Activated CD8-positive, alpha-beta memory T cell treated with anti-CD3 and anti-CD28 coated beads, Interleukin-2, amount 10 ng/mL, durations not matched to agents 7 days and 5 days (primary cell): ENCODE data around the gene PTPRN2. TPM values are rescaled to one million over a fixed set of nuclear protein-coding genes. Genes with fewer than 3 reads are reported as not detected.

ENCODE experiments used
- ATAC-seq: fragments of 150-1000 bp; cut with Tn5 transposase; one replicate; pipeline ENCODE4 v1.10.0; 2021; ENCODE audit warnings: moderate library complexity
- CTCF ChIA-PET: fragments of 350-600 bp; sonication (Branson Sonifier 250); formaldehyde crosslinking; loops from one replicate; lab custom pipeline; 2021; ENCODE audit warnings: antibody characterized with exemption; lab: Charles Lee
- DNase-seq: peaks from one replicate; pipeline ENCODE4 v3.0.0-alpha.2; 2020
- H3K27ac Mint-ChIP-seq: one replicate; pipeline ENCODE4 v1.8.0; 2021; ENCODE audit warnings: mild to moderate bottlenecking, mixed read lengths
- H3K27me3 Mint-ChIP-seq: one replicate; pipeline ENCODE4 v1.8.0; 2021; ENCODE audit warnings: mixed read lengths
- H3K36me3 Mint-ChIP-seq: one replicate; pipeline ENCODE4 v1.8.0; 2021; ENCODE audit warnings: mild to moderate bottlenecking, mixed read lengths
- H3K4me1 Mint-ChIP-seq: one replicate; pipeline ENCODE4 v1.8.0; 2021; ENCODE audit warnings: mixed read lengths
- H3K4me3 Mint-ChIP-seq: one replicate; pipeline ENCODE4 v1.8.0; 2021; ENCODE audit warnings: mild to moderate bottlenecking, moderate library complexity, mixed read lengths
- H3K9me3 Mint-ChIP-seq: one replicate; pipeline ENCODE4 v1.8.0; 2022; ENCODE audit warnings: low read depth, mixed read lengths
- total RNA-seq, 2 experiments: library from RNA; stranded (reverse); gene quantifications; one replicate each; pipeline ENCODE4 v1.2.3, GENCODE V29; 2021

The PTPRN2 gene
- total RNA-seq, 2 experiments from 2014 or later: 3.2 to 5.7 TPM

DNA sequence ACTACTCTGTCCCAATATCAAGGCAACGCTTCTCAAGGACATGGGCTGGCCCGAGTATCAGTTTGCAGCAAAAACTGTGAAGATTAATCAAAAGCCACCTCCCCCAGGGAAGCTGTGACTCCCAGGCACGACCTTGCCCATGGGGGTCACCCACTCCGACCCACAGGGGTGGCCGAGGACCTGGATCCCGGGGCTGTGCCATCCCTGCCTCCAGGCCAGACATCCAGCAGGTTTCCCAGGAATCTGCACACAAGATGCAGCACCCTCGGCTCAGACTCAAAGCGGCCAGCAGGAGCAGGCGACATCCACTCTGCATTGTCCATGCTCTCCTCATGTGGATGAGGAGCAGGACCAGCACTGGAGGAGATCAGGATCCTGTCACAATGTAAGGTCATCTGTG lies 39.8 kb downstream of the PTPRN2 start:
- H3K36me3 Mint-ChIP-seq: no peaks in the 10 kb centered on the region
- no peak overlapping the region for H3K4me3 Mint-ChIP-seq
- CTCF ChIA-PET: no interaction called here
- no peaks in the 10 kb centered on the region for H3K9me3 Mint-ChIP-seq
- H3K4me1 Mint-ChIP-seq: no peaks in the 10 kb centered on the region
- ATAC-seq (no peak), DNase-seq (no peak)
- no peak overlapping the region for H3K27ac Mint-ChIP-seq
- no peaks in the 10 kb centered on the region for H3K27me3 Mint-ChIP-seq

DNA sequence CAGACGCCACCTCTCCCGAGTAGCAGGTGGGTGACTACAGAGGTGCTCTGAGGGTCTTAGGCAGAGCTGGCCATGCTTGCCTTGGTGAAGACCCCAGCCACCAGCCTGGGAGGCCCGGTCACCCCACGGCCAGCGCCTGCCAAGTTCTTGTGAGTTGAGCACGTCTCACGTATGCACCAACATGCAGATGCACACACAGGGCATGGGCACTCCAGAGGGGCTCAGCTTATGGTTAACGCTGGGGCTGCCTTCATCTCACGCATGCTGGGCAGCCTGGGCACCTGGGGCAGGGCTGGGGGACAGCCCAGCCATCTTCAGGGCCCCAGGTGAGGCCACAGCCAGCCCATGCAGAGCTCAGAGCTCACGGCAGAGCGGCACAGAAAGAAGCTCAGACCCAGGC lies 41.0 kb downstream of the PTPRN2 start:
- Mint-ChIP-seq H3K4me3 (no peak overlapping the region), H3K9me3 (no peaks in the 10 kb centered on the region), H3K27me3 (no peaks in the 10 kb centered on the region), H3K36me3 (no peaks in the 10 kb centered on the region), H3K4me1 (no peaks in the 10 kb centered on the region), H3K27ac (no peak overlapping the region)
- ATAC-seq: no peak
- CTCF ChIA-PET: no interaction called here
- DNase-seq: no peak

- no peak overlapping the region for H3K27ac Mint-ChIP-seq
- no peak for DNase-seq
- CTCF ChIA-PET: no interaction called here
- no peak for ATAC-seq
- H3K9me3 Mint-ChIP-seq: no peaks in the 10 kb centered on the region
- no peak overlapping the region for H3K4me3 Mint-ChIP-seq
- no peaks in the 10 kb centered on the region for H3K36me3 Mint-ChIP-seq
- H3K4me1 Mint-ChIP-seq: no peaks in the 10 kb centered on the region
- no peaks in the 10 kb centered on the region for H3K27me3 Mint-ChIP-seq
Observed at GRCh38 chr7:158546214-158546613, 41.4 kb downstream of the PTPRN2 start.

DNA sequence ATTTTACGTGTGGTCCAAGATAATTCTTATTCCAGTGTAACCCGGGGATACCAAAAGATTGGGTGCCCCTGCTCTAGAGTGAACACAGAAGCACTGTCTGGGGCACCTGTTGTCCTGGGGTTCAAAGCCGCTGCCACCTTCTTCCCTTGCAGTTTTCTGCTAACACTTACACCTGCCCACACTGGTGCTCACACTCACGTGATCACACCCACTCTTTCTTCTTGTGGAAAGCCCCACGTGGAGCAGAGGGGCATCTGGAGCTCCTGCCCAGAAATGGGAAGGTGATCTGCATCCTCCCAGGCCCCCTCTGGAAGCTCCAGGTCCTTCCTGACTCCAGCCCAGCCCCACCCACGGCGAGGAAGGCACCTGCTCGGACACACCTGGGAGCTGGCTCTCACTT lies 42.9 kb downstream of the PTPRN2 start:
- CTCF ChIA-PET: no interaction called here
- Mint-ChIP-seq H3K27me3 (no peaks in the 10 kb centered on the region), H3K36me3 (no peaks in the 10 kb centered on the region), H3K4me3 (no peak overlapping the region), H3K4me1 (no peaks in the 10 kb centered on the region), H3K9me3 (no peaks in the 10 kb centered on the region), H3K27ac (no peak overlapping the region)
- DNase-seq (no peak), ATAC-seq (no peak)

DNA sequence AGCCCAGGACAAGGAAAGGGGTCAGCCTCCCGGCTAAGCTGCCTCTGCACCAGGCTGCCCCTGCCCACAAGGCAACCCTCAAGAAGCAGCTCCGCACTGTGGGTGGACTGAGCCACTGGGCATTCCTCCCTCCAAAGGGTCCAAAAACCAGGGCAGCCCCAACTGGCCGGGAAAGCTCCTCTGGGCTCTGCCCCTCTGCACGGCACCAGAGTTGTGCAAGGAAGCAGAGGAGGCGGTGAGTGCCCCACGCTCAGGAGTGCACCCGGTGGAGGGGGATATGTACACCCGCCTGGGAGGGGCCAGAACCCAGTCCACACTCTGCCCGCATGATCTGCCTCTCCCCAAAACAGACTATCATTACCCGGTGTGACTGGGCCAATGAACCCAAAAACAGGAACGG lies 43.8 kb downstream of the PTPRN2 start:
- CTCF ChIA-PET: no interaction called here
- H3K27me3 Mint-ChIP-seq: no peaks in the 10 kb centered on the region

DNA sequence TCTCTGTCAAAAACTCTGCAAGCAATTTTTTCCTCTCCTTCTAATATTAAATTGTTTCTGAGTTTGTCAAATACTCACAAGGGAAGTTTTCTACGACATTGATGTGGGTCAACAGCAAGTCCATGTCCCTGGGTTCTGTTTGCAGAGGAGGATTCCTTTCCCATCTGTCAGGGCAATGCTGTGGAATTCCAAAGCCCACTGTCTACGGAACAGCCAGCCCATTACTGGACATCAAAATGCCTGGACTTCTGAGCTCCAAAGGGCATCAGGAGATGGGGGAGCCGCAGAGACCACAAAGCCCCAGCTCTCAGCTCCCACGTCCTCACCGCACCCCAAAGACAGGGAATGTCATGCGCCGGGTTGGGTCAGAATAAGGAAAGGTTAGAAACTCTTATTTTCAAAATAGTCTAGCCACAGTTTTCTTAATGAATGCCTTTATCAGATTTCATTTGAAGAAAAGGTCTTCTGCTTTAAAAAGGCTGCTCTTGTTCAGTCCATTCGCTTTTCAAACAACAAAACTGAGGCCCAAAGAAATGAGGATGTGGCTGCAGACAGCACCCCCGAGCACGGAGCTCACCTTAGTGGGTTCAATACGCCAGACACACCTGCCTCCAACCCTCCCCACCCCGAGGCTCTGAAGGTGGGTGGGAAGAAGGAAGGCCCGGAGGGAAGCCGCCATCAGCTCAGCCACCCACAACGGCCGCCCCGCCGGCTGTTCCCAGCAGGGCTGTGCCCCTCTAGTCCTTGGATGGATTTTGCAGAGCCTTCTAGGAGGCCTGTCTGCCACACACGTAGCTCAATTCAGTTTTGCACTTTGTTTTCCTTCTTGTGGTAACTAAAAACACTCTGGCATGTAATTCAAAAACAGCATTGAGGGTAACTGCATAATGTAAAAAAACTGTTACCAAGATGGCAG lies 44.7 kb downstream of the PTPRN2 start:
- CTCF ChIA-PET: no interaction called here
- H3K27me3 Mint-ChIP-seq: no peaks in the 10 kb centered on the region
- H3K4me1 Mint-ChIP-seq: no peaks in the 10 kb centered on the region
- H3K4me3 Mint-ChIP-seq: no peak overlapping the region
- DNase-seq (no peak), ATAC-seq (no peak)
- H3K27ac Mint-ChIP-seq: no peak overlapping the region
- H3K36me3 Mint-ChIP-seq: no peaks in the 10 kb centered on the region
- no peaks in the 10 kb centered on the region for H3K9me3 Mint-ChIP-seq

More for the DNA sequence above, 43.8 kb downstream of the PTPRN2 start:
- no peaks in the 10 kb centered on the region for H3K9me3 Mint-ChIP-seq
- no peak overlapping the region for H3K27ac Mint-ChIP-seq
- DNase-seq (no peak), ATAC-seq (no peak)
- no peak overlapping the region for H3K4me3 Mint-ChIP-seq
- H3K36me3 Mint-ChIP-seq: no peaks in the 10 kb centered on the region
- H3K4me1 Mint-ChIP-seq: no peaks in the 10 kb centered on the region

GRCh38 chr7:158541346-158542010 lies 46.1 kb downstream of the PTPRN2 start:
- no peaks in the 10 kb centered on the region for H3K27me3 Mint-ChIP-seq
- H3K4me3 Mint-ChIP-seq: no peak overlapping the region
- ATAC-seq: no peak
- CTCF ChIA-PET: interaction anchor here (0.8 kb wide), 1 partner anchor 435 kb away, joined by 3 read pairs; no protein-coding TSS in a partner anchor
- H3K4me1 Mint-ChIP-seq: no peaks in the 10 kb centered on the region
- H3K27ac Mint-ChIP-seq: no peak overlapping the region
- no peak for DNase-seq
- H3K36me3 Mint-ChIP-seq: no peaks in the 10 kb centered on the region
- no peaks in the 10 kb centered on the region for H3K9me3 Mint-ChIP-seq

- ATAC-seq (no peak), DNase-seq (no peak)
- H3K4me1 Mint-ChIP-seq: no peaks in the 10 kb centered on the region
- H3K27ac Mint-ChIP-seq: no peak overlapping the region
- CTCF ChIA-PET: no interaction called here
- no peak overlapping the region for H3K4me3 Mint-ChIP-seq
- no peaks in the 10 kb centered on the region for H3K36me3 Mint-ChIP-seq
- H3K9me3 Mint-ChIP-seq: no peaks in the 10 kb centered on the region
- H3K27me3 Mint-ChIP-seq: no peaks in the 10 kb centered on the region
Observed at GRCh38 chr7:158539711-158540146, 47.9 kb downstream of the PTPRN2 start.

GRCh38 chr7:158538156-158538946 lies 49.3 kb downstream of the PTPRN2 start:
- no peak overlapping the region for H3K27ac Mint-ChIP-seq
- no peaks in the 10 kb centered on the region for H3K36me3 Mint-ChIP-seq
- H3K9me3 Mint-ChIP-seq: no peaks in the 10 kb centered on the region
- H3K4me1 Mint-ChIP-seq: no peaks in the 10 kb centered on the region
- DNase-seq (no peak), ATAC-seq (no peak)
- H3K27me3 Mint-ChIP-seq: no peaks in the 10 kb centered on the region
- CTCF ChIA-PET: no interaction called here
- no peak overlapping the region for H3K4me3 Mint-ChIP-seq

DNA sequence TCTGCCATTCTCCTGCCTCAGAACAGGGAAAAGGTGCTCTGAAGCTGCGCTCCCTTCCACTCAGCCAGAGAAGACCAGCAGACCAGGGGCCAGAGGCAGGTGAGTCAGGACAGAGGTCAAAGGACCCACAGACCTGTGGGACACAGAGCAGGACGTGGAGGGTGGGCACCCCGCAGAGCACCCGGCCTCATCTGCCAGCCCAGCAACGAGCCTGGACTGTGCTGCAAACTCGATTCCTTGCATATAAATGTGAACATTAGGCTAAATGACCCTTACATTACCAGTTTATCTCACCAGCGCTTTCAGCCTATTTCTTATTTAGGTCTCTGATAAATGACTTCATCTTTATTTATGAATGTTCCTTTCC lies 50.1 kb downstream of the PTPRN2 start:
- H3K4me3 Mint-ChIP-seq: no peak overlapping the region
- no peaks in the 10 kb centered on the region for H3K36me3 Mint-ChIP-seq
- H3K9me3 Mint-ChIP-seq: no peaks in the 10 kb centered on the region
- ATAC-seq (no peak), DNase-seq (no peak)
- CTCF ChIA-PET: no interaction called here
- H3K4me1 Mint-ChIP-seq: no peaks in the 10 kb centered on the region
- H3K27ac Mint-ChIP-seq: no peak overlapping the region
- no peaks in the 10 kb centered on the region for H3K27me3 Mint-ChIP-seq

GRCh38 chr7:158536871-158537515 lies 50.6 kb downstream of the PTPRN2 start:
- DNase-seq: no peak
- ATAC-seq: no peak
- H3K4me1 Mint-ChIP-seq: no peaks in the 10 kb centered on the region
- no peak overlapping the region for H3K4me3 Mint-ChIP-seq
- no peak overlapping the region for H3K27ac Mint-ChIP-seq
- H3K9me3 Mint-ChIP-seq: no peaks in the 10 kb centered on the region
- no peaks in the 10 kb centered on the region for H3K36me3 Mint-ChIP-seq
- CTCF ChIA-PET: no interaction called here
- H3K27me3 Mint-ChIP-seq: no peaks in the 10 kb centered on the region

- DNase-seq (no peak), ATAC-seq (no peak)
- H3K4me1 Mint-ChIP-seq: no peaks in the 10 kb centered on the region
- no peaks in the 10 kb centered on the region for H3K9me3 Mint-ChIP-seq
- no peak overlapping the region for H3K27ac Mint-ChIP-seq
- CTCF ChIA-PET: no interaction called here
- no peaks in the 10 kb centered on the region for H3K27me3 Mint-ChIP-seq
- no peak overlapping the region for H3K4me3 Mint-ChIP-seq
- no peaks in the 10 kb centered on the region for H3K36me3 Mint-ChIP-seq
Observed at GRCh38 chr7:158535079-158535478, 52.5 kb downstream of the PTPRN2 start.

DNA sequence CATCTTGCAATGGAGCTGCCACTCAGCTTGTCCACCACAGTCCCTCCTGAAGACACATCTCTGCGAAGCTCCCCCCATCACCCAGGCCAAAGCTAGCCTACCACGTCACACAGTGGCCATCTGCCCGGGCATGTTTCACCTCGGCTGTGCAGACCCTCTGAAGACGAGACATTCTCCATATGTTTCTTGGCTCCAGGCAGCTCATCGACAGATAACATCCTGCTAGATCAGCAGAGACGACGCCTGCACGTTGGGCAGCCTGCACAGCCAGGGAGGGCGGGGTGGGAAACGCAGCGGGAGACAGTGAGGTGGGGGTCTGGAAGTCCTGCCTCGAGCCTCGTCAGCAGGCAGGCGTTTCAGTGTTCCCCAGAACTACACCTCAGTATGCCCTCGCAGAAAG lies 53.0 kb downstream of the PTPRN2 start:
- Mint-ChIP-seq H3K9me3 (no peaks in the 10 kb centered on the region), H3K4me1 (no peaks in the 10 kb centered on the region), H3K36me3 (no peaks in the 10 kb centered on the region), H3K4me3 (no peak overlapping the region), H3K27me3 (no peaks in the 10 kb centered on the region), H3K27ac (no peak overlapping the region)
- DNase-seq: no peak
- ATAC-seq: no peak
- CTCF ChIA-PET: no interaction called here
